Measurements from ENCODE around the gene TEX22. TPM values are rescaled to one million over a fixed set of nuclear protein-coding genes. Genes with fewer than 3 reads are reported as not detected.

The TEX22 gene
- total and polyA plus RNA-seq, 4 donors = 0.02 to 0.14 (median 0.08) TPM; not detected in 1

DNA sequence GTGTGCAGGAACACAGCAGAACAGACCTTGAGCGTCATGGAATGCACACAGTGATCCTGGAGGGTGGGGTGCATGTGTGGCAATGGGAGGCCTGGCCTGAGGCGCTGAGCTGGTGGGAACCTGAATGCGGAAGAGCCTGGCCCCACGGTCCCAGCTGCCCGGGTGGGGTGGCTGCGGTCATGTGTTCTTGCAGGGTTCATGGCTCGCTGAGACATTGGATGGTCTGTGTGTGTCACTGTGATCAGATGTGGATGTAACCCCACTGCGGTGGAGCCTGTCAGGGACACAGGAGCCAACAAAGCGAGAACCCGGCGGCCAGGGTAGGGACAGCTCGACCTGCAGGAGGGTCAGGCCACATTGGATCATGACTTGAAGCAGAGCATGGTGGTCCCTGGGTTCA, 44.5 kb downstream of the TEX22 start (continued):
- TF ChIP-seq, protein P1, sequence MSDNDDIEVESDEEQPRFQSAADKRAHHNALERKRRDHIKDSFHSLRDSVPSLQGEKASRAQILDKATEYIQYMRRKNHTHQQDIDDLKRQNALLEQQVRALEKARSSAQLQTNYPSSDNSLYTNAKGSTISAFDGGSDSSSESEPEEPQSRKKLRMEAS (IDR thresholded peaks at IDR 0.05) = no peak
- TF ChIP-seq TAF1 (conservative IDR thresholded peaks at IDR 0.05) = no peak
- TF ChIP-seq EGR1 (IDR thresholded peaks at IDR 0.05; ENCODE audit: low read depth in 2 of 2) = no peak
- TF ChIP-seq, protein P2, sequence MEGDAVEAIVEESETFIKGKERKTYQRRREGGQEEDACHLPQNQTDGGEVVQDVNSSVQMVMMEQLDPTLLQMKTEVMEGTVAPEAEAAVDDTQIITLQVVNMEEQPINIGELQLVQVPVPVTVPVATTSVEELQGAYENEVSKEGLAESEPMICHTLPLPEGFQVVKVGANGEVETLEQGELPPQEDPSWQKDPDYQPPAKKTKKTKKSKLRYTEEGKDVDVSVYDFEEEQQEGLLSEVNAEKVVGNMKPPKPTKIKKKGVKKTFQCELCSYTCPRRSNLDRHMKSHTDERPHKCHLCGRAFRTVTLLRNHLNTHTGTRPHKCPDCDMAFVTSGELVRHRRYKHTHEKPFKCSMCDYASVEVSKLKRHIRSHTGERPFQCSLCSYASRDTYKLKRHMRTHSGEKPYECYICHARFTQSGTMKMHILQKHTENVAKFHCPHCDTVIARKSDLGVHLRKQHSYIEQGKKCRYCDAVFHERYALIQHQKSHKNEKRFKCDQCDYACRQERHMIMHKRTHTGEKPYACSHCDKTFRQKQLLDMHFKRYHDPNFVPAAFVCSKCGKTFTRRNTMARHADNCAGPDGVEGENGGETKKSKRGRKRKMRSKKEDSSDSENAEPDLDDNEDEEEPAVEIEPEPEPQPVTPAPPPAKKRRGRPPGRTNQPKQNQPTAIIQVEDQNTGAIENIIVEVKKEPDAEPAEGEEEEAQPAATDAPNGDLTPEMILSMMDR (IDR thresholded peaks at IDR 0.05; ENCODE audit: low read depth, low read length, missing input control) = no peak
- TF ChIP-seq RAD21 (IDR thresholded peaks at IDR 0.05) = no peak

DNA sequence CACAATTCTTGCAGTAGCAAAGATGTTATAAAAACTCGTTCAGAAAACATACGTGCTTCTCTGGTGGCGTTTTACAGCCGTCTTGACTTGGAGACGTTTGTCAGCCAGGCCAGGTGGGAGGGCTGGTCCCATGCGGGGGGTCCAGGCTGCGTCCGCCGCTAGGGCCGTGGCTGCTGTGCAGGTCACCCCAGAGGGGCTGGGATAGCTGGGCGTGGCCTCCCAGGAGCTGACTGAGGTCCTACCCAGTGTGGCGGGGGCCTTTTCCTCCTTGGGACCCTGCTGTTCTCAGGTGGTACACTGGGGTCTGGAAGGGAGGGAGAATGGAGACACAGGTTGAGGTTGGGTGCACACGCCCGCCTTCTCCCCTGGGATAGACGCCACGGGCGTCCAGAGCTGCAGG, 46.5 kb downstream of the TEX22 start:
- H3K4me3 ChIP-seq (ENCODE audit: low read depth in 1 of 3, low read length in 3 of 3) = no peak overlapping the region
- peaks cover 0 to 3% (median 0%) of the 10 kb centered on the region in 4 donors for H3K36me3 ChIP-seq (ENCODE audit: control insufficient read depth in 4 of 4, insufficient read depth in 3 of 4, low read depth in 1 of 4, low read length in 3 of 4)
- H3K27ac ChIP-seq (ENCODE audit: low read depth in 1 of 2, low read length in 2 of 2) = no peak overlapping the region
- no peaks in the 10 kb centered on the region for H3K4me1 ChIP-seq (ENCODE audit: control insufficient read depth in 4 of 4, insufficient read depth in 4 of 4, low read length in 3 of 4)
- no peak for DNase-seq (ENCODE audit: low spot score)
- TF ChIP-seq, protein P3, sequence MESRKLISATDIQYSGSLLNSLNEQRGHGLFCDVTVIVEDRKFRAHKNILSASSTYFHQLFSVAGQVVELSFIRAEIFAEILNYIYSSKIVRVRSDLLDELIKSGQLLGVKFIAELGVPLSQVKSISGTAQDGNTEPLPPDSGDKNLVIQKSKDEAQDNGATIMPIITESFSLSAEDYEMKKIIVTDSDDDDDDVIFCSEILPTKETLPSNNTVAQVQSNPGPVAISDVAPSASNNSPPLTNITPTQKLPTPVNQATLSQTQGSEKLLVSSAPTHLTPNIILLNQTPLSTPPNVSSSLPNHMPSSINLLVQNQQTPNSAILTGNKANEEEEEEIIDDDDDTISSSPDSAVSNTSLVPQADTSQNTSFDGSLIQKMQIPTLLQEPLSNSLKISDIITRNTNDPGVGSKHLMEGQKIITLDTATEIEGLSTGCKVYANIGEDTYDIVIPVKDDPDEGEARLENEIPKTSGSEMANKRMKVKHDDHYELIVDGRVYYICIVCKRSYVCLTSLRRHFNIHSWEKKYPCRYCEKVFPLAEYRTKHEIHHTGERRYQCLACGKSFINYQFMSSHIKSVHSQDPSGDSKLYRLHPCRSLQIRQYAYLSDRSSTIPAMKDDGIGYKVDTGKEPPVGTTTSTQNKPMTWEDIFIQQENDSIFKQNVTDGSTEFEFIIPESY (IDR thresholded peaks at IDR 0.05) = no peak
- TF ChIP-seq RAD21 (IDR thresholded peaks at IDR 0.05) = no peak
- no peak for TF ChIP-seq FOXA1 (IDR thresholded peaks at IDR 0.05)
- TF ChIP-seq, protein P4, sequence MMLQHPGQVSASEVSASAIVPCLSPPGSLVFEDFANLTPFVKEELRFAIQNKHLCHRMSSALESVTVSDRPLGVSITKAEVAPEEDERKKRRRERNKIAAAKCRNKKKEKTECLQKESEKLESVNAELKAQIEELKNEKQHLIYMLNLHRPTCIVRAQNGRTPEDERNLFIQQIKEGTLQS (IDR thresholded peaks at IDR 0.05) = no peak
- TF ChIP-seq EGR1 (IDR thresholded peaks at IDR 0.05; ENCODE audit: low read depth in 2 of 2) = no peak
- TF ChIP-seq HNF4A (conservative IDR thresholded peaks at IDR 0.05) = no peak
- TF ChIP-seq GABPA (IDR thresholded peaks at IDR 0.05 in 1 of 2, conservative IDR thresholded peaks at IDR 0.05 in 1 of 2) = no peak
- no peak for TF ChIP-seq JUND (IDR thresholded peaks at IDR 0.05)
- TF ChIP-seq HNF4G (IDR thresholded peaks at IDR 0.05) = no peak
- no peak for TF ChIP-seq TAF1 (conservative IDR thresholded peaks at IDR 0.05)
- TF ChIP-seq YY1 (IDR thresholded peaks at IDR 0.05) = no peak
- no peak for TF ChIP-seq NR2F2 (IDR thresholded peaks at IDR 0.05)
- TF ChIP-seq, protein P1 (IDR thresholded peaks at IDR 0.05) = no peak
- TF ChIP-seq, protein P2 (IDR thresholded peaks at IDR 0.05; ENCODE audit: low read depth, low read length, missing input control) = no peak
- no peak for TF ChIP-seq SP1 (IDR thresholded peaks at IDR 0.05)
- TF ChIP-seq, protein P5, sequence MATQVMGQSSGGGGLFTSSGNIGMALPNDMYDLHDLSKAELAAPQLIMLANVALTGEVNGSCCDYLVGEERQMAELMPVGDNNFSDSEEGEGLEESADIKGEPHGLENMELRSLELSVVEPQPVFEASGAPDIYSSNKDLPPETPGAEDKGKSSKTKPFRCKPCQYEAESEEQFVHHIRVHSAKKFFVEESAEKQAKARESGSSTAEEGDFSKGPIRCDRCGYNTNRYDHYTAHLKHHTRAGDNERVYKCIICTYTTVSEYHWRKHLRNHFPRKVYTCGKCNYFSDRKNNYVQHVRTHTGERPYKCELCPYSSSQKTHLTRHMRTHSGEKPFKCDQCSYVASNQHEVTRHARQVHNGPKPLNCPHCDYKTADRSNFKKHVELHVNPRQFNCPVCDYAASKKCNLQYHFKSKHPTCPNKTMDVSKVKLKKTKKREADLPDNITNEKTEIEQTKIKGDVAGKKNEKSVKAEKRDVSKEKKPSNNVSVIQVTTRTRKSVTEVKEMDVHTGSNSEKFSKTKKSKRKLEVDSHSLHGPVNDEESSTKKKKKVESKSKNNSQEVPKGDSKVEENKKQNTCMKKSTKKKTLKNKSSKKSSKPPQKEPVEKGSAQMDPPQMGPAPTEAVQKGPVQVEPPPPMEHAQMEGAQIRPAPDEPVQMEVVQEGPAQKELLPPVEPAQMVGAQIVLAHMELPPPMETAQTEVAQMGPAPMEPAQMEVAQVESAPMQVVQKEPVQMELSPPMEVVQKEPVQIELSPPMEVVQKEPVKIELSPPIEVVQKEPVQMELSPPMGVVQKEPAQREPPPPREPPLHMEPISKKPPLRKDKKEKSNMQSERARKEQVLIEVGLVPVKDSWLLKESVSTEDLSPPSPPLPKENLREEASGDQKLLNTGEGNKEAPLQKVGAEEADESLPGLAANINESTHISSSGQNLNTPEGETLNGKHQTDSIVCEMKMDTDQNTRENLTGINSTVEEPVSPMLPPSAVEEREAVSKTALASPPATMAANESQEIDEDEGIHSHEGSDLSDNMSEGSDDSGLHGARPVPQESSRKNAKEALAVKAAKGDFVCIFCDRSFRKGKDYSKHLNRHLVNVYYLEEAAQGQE (IDR thresholded peaks at IDR 0.05) = no peak
- no peak for TF ChIP-seq RXRA (IDR thresholded peaks at IDR 0.05)
- TF ChIP-seq FOXA2 (IDR thresholded peaks at IDR 0.05) = no peak
- H3K27me3 ChIP-seq (ENCODE audit: control insufficient read depth in 4 of 4, insufficient read depth in 4 of 4, low read length in 3 of 4) = no peaks in the 10 kb centered on the region
- no peaks in the 10 kb centered on the region for H3K9me3 ChIP-seq (ENCODE audit: control insufficient read depth in 4 of 4, low read length in 3 of 4)
- WGBS = 95% methylated on average over 17 of the region's 17 CpGs
- H3K9ac ChIP-seq (ENCODE audit: low read depth in 1 of 2, low read length in 2 of 2) = no peak overlapping the region

Data from liver (tissue), 9 donors.